Measurements from ENCODE around the gene PLEKHN1.

Gene PLEKHN1

DNA sequence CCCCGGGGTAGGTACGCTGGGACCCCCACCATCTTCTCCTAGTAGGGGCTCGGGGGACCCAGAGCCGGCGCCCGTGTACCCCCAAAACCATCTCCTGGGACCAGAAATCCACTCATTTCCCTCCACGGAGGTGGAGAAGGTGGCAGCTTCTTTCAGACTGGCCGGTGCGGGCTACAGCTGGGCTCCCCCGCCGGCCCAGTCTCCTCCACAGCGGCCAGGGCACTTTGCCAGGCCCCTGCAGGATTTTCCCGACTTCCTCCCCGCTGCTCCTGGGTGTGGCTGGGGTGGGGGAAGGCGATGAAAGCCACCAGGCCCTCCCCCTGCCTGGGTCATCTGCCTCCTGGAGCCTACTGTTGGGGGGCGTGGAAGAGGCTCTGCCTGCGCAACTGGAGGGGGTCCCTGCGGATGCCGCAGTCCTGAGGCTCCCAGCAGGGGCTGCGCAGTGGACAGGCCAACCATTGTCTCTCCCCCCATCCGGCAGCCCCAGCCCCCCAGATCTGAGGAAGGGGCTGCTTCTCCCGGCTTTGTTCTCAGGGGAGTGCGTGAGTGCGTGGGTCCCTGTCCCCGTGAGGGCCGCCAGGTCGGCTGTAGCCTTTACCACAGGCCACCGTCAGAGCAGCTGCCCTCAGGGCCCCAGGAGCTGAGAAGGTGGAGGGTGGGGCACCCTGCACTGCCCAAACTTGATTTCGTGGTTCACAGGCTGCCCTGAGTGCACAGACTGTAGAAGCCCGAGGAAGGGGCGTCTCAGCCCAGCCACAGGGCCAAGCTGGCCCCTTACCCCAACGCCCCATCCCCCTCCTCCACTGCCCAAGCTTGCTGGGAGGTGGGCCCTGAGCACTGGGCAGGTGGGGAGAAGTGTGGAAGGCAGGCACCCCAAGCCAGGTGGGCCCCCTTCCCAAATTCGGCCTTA lies 55.0 kb downstream of the PLEKHN1 start (continued):
- peak; percentile 97 for TF ChIP-seq IKZF3 (tag by site-specific recombination; IDR thresholded peaks at IDR 0.05)
- TF ChIP-seq TSHZ1 (tag by site-specific recombination; IDR thresholded peaks at IDR 0.05; ENCODE audit: borderline replicate concordance), result no peak
- TF ChIP-seq ZFHX2 (tag by site-specific recombination; conservative IDR thresholded peaks at IDR 0.05), result peak; percentile 18; the same call in 1 of the 2 replicates
- no peak for TF ChIP-seq ZFP3 (tag by site-specific recombination; IDR thresholded peaks at IDR 0.05; ENCODE audit: low read depth)
- TF ChIP-seq ZNF747 (tag by site-specific recombination; IDR thresholded peaks at IDR 0.05), result no peak
- no peak for TF ChIP-seq ZBTB21 (tag by site-specific recombination; IDR thresholded peaks at IDR 0.05)
- no peak for TF ChIP-seq ZNF266 (tag by site-specific recombination; IDR thresholded peaks at IDR 0.05; ENCODE audit: low read depth)
- peak; percentile 65 for TF ChIP-seq ZNF335 (tag by site-specific recombination; conservative IDR thresholded peaks at IDR 0.05)
- no peak for TF ChIP-seq ZBTB7A (tag by site-specific recombination; IDR thresholded peaks at IDR 0.05; ENCODE audit: low read depth)
- TF ChIP-seq ZNF146 (tag by site-specific recombination; IDR thresholded peaks at IDR 0.05), result no peak
- TF ChIP-seq EGR2 (tag by site-specific recombination; IDR thresholded peaks at IDR 0.05; ENCODE audit: low read depth), result 0 out of 2 replicates have a peak, but pooled peaks have one; percentile 16
- no peak for TF ChIP-seq ATF2 (tag by site-specific recombination; IDR thresholded peaks at IDR 0.05; ENCODE audit: low read depth)
- TF ChIP-seq, protein P1, sequence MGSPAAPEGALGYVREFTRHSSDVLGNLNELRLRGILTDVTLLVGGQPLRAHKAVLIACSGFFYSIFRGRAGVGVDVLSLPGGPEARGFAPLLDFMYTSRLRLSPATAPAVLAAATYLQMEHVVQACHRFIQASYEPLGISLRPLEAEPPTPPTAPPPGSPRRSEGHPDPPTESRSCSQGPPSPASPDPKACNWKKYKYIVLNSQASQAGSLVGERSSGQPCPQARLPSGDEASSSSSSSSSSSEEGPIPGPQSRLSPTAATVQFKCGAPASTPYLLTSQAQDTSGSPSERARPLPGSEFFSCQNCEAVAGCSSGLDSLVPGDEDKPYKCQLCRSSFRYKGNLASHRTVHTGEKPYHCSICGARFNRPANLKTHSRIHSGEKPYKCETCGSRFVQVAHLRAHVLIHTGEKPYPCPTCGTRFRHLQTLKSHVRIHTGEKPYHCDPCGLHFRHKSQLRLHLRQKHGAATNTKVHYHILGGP (tag by site-specific recombination; IDR thresholded peaks at IDR 0.05), result no peak
- no peak for TF ChIP-seq ZNF132 (tag by site-specific recombination; IDR thresholded peaks at IDR 0.05; ENCODE audit: borderline replicate concordance)
- no peak for TF ChIP-seq PRDM1 (tag by site-specific recombination; IDR thresholded peaks at IDR 0.05)
- no peak for TF ChIP-seq ZNF555 (tag by site-specific recombination; conservative IDR thresholded peaks at IDR 0.05)
- no peak for TF ChIP-seq ZNF138 (tag by site-specific recombination; IDR thresholded peaks at IDR 0.05; ENCODE audit: borderline replicate concordance)
- no peak for TF ChIP-seq ZNF473 (tag by site-specific recombination; IDR thresholded peaks at IDR 0.05)
- no peak for TF ChIP-seq ZNF549 (tag by site-specific recombination; IDR thresholded peaks at IDR 0.05)
- TF ChIP-seq ZNF140 (tag by site-specific recombination; IDR thresholded peaks at IDR 0.05), result no peak
- peak; percentile 39 for TF ChIP-seq SP7 (tag by site-specific recombination; IDR thresholded peaks at IDR 0.05)
- TF ChIP-seq ZIC2 (tag by site-specific recombination; IDR thresholded peaks at IDR 0.05), result peak; percentile 95
- peak; percentile 13; the same call in 1 of the 2 replicates for TF ChIP-seq WT1 (tag by site-specific recombination; IDR thresholded peaks at IDR 0.05)
- no peak for TF ChIP-seq ZNF292 (tag by site-specific recombination; IDR thresholded peaks at IDR 0.05; ENCODE audit: borderline replicate concordance, low read depth)
- no peak for TF ChIP-seq ZBTB49 (tag by site-specific recombination; IDR thresholded peaks at IDR 0.05; ENCODE audit: low read depth)
- no peak for TF ChIP-seq HOXA7 (CRISPR knock-in tag; IDR thresholded peaks at IDR 0.05; ENCODE audit: borderline replicate concordance)
- TF ChIP-seq ZBTB6 (tag by site-specific recombination; IDR thresholded peaks at IDR 0.05), result no peak
- TF ChIP-seq KLF1 (tag by site-specific recombination; IDR thresholded peaks at IDR 0.05), result peak; percentile 98
- TF ChIP-seq BCL11B (tag by site-specific recombination; IDR thresholded peaks at IDR 0.05; ENCODE audit: low read depth), result 0 out of 2 replicates have a peak, but pooled peaks have one; percentile 62

Measured in HEK293 (cell line).